NCI-H345 (cell line): ENCODE results near the gene SNAPC4.
"Not testable (repeated sequence)": the region's sequence is repeated elsewhere in the genome, so short reads cannot be mapped to it uniquely, and the experiment has no call there.

Experiments used
- DNase-seq: peaks from one replicate; lab custom pipeline; 2025; lab: John Stamatoyannopoulos, UW

SNAPC4 gene

DNA sequence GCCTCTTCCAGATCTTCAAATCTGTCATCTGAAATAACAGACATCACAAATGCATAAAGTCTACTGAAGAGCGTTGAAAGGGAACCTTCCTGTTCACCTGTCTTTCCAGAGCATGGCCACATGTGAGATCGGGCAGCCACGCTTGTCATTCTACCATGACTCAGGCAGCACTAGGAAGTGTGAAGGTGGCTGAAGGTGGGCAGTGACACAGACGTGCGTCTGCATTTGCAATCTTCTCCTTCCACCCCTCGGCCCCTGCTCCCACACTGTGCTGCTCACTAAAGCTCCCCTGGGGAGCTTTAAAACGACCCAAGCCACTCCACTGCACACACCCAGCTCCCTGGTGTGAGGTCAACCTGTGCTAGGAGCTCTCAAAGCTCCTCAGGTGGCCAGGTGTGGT, 7.9 kb upstream of the SNAPC4 start:
- DNase-seq, result no peak

GRCh38 chr9:136407061-136407460, 7.1 kb upstream of the SNAPC4 start:
- DNase-seq, result not testable (repeated sequence)

- DNase-seq, result not testable (repeated sequence)
Measured at GRCh38 chr9:136405904-136406303, 5.9 kb upstream of the SNAPC4 start.

DNA sequence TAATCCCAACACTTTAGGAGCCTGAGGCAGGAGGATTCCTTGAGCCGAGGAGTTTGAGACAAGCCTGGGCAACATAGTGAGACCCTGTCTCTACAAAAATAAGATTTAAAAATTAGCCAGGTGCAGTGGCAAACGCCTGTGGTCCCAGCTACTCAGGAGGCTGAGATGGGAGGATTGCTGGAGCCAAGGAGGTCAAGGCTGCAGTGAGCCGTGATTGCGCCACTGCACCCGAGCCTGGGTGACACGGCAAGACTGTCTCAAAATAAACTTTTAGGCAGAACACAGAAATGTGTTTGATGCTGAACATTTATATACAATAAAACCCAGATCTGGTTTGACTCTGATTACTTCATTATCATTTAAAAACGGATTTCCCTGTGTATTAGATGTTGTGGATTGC, 5.5 kb upstream of the SNAPC4 start:
- DNase-seq, result no peak

GRCh38 chr9:136404801-136405136, 4.8 kb upstream of the SNAPC4 start:
- DNase-seq, result no peak

- DNase-seq, result no peak
Measured at GRCh38 chr9:136403915-136404800, 4.2 kb upstream of the SNAPC4 start.

DNA sequence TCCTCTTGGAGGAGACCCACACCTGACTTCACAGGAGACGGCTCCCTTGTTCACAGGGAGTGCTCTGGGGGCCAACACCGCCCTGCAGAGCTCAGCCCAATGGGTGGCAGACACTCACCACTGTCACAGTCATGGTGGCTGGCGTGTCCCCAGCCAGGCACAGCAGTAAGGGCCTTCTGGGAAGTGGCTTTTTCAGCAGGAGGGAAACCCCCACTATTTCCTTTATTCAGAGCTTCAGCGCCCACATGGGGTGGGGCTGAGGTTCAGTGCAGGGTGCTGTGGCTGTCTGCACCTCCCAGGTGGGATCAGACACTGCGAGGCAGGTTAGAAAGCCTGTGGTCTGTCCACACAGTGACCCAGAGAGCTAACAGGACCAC, 3.6 kb upstream of the SNAPC4 start:
- no peak for DNase-seq

GRCh38 chr9:136402067-136402466, 2.1 kb upstream of the SNAPC4 start:
- DNase-seq, result no peak

DNA sequence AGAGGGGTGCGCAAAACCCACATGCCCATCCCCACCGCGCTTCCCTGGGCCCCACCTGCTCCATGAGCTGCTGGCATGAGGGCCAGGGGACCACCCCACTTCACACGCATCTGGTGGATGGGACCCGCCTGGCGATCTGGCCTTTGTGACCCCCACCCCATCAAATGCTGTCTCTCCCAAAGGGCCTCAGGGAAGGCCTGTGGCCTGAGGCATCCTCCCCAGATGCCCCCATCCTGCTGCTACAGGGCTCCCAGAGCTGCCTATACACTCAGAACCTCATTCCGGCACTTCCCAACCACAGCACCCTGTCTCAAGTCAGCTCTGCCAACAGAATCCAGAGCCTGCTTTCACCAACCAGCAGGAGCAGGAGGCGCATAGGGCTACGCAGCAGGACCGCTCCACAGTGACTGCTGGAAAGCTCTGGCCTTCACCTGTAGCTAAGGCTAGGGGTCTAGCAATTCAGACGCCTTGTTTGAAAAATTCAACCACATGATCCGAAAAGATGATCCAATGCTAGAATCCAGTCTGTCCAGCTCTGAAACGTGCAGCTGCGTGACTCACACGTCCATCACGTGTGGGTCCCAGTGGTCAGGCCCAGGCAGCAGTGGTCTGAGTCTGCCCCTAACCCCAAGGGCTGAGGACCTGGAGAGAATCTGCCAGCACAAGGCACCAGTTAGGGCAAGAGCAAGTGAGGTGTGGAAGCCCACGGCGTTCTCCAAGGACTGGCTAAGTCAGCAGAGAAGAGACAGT, 1.4 kb upstream of the SNAPC4 start:
- no peak for DNase-seq

DNA sequence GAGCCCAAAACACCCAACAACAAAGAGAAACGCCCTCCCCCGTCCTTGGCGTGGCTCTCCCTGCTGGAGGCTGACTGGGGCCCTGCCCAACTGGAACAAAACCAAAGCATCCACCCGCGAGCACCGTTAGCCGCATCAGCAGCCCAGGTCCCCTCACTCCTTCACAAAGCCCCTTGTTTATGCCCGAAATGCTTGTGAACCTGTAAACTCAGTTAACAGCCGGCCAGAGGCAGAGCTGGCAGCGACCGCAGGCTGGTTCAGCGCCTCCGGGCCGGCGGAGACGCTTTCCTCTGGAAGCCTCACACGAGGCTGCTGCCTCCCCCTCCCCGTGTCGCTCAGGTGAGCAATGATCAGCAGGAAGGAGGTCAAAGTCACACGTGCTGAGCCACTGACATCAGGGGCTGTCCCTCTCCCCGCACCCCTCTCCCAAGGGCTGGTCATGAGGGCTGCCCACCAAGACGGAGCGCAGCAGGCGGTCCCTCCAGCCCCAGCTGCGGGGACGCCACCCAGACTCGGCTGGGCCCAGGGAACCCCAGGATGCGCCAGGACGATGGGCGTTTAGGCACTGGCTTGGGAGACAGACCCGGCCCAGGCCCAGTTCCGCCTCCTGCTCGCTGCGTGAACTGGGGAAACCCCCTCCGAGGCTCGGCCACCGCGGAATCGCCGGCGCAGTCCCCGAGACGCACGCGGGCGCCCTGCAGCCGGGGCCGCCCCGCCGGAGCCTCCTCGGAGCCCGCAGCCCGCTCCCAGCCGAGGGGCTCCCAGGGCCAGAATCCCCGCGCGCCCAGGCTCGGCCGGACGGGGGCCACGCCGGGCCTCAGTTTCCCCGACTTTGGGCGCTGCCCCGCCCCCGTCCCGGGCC, 563 bp downstream of the SNAPC4 start:
- peak; percentile 8 for DNase-seq

- DNase-seq, result no peak
Measured at GRCh38 chr9:136398286-136398685, 1.7 kb downstream of the SNAPC4 start.

GRCh38 chr9:136397643-136398042, 2.3 kb downstream of the SNAPC4 start:
- DNase-seq, result no peak

DNA sequence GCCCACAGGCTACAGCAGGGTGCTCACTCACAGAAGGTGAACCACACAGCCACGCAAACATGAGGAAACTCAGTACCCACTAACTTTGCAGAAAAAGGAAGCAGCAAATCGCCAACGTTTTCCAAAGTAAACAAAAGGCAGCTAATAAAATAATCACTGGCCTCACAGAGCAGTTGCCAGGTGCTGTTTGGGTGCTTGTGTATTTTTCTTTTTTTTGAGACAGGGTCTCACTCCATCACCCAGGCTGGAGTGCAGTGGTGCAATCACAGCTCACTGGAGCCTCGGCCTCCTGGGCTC, 3.8 kb downstream of the SNAPC4 start:
- DNase-seq, result no peak

DNA sequence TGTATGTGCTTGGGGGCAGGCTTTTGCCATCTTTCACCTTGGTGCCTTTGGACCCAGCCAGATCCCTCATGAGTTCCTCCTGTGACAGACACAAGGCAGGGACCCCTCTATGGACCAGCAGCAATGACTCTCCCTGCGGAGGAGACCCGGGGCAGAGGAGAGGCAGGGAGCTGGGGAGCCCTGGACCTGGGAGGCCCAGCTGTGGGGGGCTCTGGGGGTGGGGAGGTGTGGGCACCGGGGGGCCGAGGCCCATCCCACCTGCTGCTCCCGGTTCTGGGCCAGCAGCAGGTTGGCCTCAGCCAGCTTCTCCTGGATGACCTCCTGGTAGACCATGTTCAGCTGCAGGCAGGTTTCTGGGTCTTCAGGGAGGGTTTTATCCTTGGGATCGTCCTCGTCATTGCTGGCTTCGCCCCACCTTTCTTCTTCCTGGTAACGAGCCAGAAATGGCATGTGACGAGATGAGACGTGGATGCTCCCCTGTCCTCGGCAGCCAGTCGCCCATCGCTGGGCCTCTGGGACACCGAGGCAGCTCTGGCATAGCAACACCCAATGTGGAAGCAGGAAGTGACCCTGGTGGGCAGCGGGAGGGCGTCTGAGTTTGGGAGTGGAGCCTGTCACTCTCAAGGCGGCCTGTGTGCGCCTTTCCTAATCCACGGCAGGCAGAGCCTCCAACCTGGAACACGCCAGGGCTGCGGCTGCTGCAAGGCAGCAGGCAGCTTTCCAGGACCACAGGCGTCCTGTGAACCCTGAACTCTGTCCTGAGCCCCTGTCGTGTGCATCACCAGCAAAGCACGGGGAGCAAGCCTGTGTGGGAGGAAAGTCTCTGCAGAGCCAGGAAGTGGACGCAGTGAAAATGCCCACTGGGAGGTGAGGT, 4.4 kb downstream of the SNAPC4 start:
- no peak for DNase-seq

GRCh38 chr9:136395020-136395340, 5.0 kb downstream of the SNAPC4 start:
- no peak for DNase-seq

GRCh38 chr9:136394312-136395019, 5.5 kb downstream of the SNAPC4 start:
- no peak for DNase-seq

DNA sequence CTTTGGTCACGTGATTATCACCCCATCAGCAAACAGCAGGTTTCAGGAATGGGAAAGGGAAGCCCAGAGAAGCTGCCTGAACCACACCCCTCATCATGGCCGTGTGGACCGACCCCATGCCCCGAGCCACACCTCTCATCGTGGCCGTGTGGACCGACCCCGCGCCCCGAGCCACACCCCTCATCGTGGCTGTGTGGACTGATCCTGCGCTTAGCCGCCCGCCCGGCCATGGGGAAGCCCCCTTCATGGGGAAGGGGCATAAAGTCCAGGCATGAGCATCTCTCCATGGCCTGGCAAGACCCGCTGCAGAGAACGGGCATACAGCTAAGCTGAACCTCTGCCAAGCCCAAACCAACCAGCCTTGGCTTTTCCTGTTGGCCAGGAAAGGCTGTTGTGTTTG, 6.4 kb downstream of the SNAPC4 start:
- DNase-seq, result no peak

GRCh38 chr9:136392538-136393449, 7.2 kb downstream of the SNAPC4 start:
- no peak for DNase-seq

DNA sequence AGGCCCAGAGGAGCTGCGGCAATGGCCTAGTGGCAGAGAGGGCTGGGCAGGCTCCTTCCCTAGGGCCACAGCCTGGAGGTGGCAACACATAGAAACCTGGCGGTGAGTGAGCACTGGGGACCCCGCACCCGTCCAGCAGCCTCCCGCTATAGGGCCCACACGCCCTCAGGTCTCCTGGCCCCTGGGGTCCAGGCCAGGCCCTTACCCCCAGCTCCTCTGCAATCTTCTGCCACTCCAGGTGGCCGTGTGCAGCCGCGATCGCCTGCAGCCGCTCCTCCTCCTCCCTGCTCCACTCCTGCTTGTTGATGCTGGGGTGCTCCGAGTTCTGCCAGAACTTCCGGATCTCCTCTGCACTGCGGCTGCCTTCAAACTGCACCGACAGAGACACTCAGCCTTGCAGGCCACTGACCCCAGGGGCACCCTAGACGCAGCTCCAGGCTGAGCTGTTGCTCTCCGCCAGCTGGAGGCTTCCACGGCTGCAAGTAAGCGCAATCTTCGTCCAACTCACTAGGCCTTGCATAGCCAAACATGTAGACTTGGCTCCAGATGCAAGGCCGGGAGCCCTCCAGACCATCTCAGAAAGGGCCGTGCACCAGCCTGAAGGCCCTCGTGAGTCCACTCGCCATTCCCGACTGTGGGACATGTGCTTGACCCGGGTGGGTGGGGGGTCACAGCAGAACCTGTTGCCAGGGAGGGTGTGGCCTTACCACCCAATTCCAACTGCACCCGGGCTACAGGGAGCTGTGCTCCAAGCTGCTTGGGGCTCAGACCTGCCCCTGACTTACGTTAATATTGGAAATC, 8.0 kb downstream of the SNAPC4 start:
- DNase-seq, result no peak
